Right hindlimb (tissue), 1 donor: ENCODE measurements around the gene ID3.
"Not testable (repeated sequence)": the region's sequence is repeated elsewhere in the genome, so short reads cannot be mapped to it uniquely, and the experiment has no call there.

Experiments
- DNase-seq: peaks from one replicate; pipeline ENCODE4 v3.0.0-alpha.2; 2018

ID3 gene

GRCh38 chr1:23546897-23547584 is 12.3 kb downstream of the ID3 start:
- no peak for DNase-seq

- no peak for DNase-seq
Measured at GRCh38 chr1:23545851-23546250, 13.4 kb downstream of the ID3 start.

- DNase-seq, result peak; percentile 82
Measured at GRCh38 chr1:23544444-23545389, 14.6 kb downstream of the ID3 start.

- DNase-seq, result no peak
Measured at GRCh38 chr1:23543707-23544443, 15.4 kb downstream of the ID3 start.

- DNase-seq, result not testable (repeated sequence)
Measured at GRCh38 chr1:23542940-23543339, 16.4 kb downstream of the ID3 start.

GRCh38 chr1:23539698-23540266 is 19.5 kb downstream of the ID3 start:
- DNase-seq, result peak; percentile 91

GRCh38 chr1:23537296-23537973 is 21.9 kb downstream of the ID3 start:
- DNase-seq, result no peak

GRCh38 chr1:23533246-23534023 is 25.9 kb downstream of the ID3 start:
- DNase-seq, result no peak

- DNase-seq, result no peak
Measured at GRCh38 chr1:23531562-23532094, 27.7 kb downstream of the ID3 start.

GRCh38 chr1:23530747-23531561 is 28.3 kb downstream of the ID3 start, which contains the start of gene E2F2:
Gene E2F2 (minus strand): TSS chr1:23531233. CDS start chr1:23530793, 440 bp downstream.
- peak; percentile 94 for DNase-seq

GRCh38 chr1:23530087-23530746 is 29.1 kb downstream of the ID3 start:
- no peak for DNase-seq

- DNase-seq, result no peak
Measured at GRCh38 chr1:23529146-23530086, 29.9 kb downstream of the ID3 start.

GRCh38 chr1:23528250-23528978 is 30.9 kb downstream of the ID3 start:
- peak; percentile 90 for DNase-seq

- DNase-seq, result no peak
Measured at GRCh38 chr1:23527900-23528249, 31.4 kb downstream of the ID3 start.

GRCh38 chr1:23527366-23527765 is 31.9 kb downstream of the ID3 start:
- DNase-seq, result no peak

GRCh38 chr1:23526329-23527041 is 32.8 kb downstream of the ID3 start:
- DNase-seq, result no peak
